Natural killer cell treated with Interleukin-12 subunit alpha and Interleukin-12 subunit beta and Interleukin-15 and Interleukin-18, amount 100 ng/mL, for 72 hours (primary cell): ENCODE data around the gene BOC. TPM values are rescaled to one million over a fixed set of nuclear protein-coding genes. Genes with fewer than 3 reads are reported as not detected.

Experiments used
- ATAC-seq, 2 donors: fragments of 150-1000 bp; cut with Tn5 transposase in 1 of 2; sonication (Bioruptor Pico), chemical (Tn5 transposase) in 1 of 2; 2 replicates each; pipeline ENCODE4 v1.10.0; 2021
- DNase-seq: peaks from one replicate; pipeline ENCODE4 v3.0.0; 2022; ENCODE audit warnings: low spot score
- H3K27ac Mint-ChIP-seq, 2 donors: 1 replicate in 1 of 2; 2 replicates in 1 of 2; pipeline ENCODE4 v1.8.0; 2022; ENCODE audit warnings: mixed read lengths in 2 of 2, mild to moderate bottlenecking in 1 of 2, moderate library complexity in 1 of 2
- H3K27me3 Mint-ChIP-seq, 2 donors: 1 replicate in 1 of 2; 2 replicates in 1 of 2; pipeline ENCODE4 v1.8.0; 2022; ENCODE audit warnings: mixed read lengths in 2 of 2
- H3K36me3 Mint-ChIP-seq: one replicate; pipeline ENCODE4 v1.8.0; 2022; ENCODE audit warnings: mixed read lengths
- H3K4me1 Mint-ChIP-seq, 2 donors: 1 replicate in 1 of 2; 2 replicates in 1 of 2; pipeline ENCODE4 v1.8.0; 2022; ENCODE audit warnings: low read depth in 2 of 2, mixed read lengths in 2 of 2, mild to moderate bottlenecking in 1 of 2
- H3K4me3 Mint-ChIP-seq: one replicate; pipeline ENCODE4 v1.8.0; 2022; ENCODE audit warnings: mixed read lengths
- H3K9me3 Mint-ChIP-seq: 2 replicates; pipeline ENCODE4 v1.8.0; 2022; ENCODE audit warnings: mixed read lengths
- total RNA-seq, 2 donors: library from RNA; stranded (reverse); gene quantifications; one replicate each; pipeline ENCODE4 v1.2.3, GENCODE V29; 2022

Gene BOC
- total RNA-seq, 2 donors from 2014 or later: 1.5 TPM; not detected in 1

- Mint-ChIP-seq H3K9me3 (no peaks in the 10 kb centered on the region), H3K27ac (no peak overlapping the region), H3K4me1 (no peaks in the 10 kb centered on the region), H3K27me3 (peaks cover 12 to 16% of the 10 kb centered on the region in 2 donors), H3K36me3 (no peaks in the 10 kb centered on the region), H3K4me3 (no peak overlapping the region)
- no peak for DNase-seq
- no peak for ATAC-seq
Observed at GRCh38 chr3:113266738-113267137, 55.4 kb downstream of the BOC start.

GRCh38 chr3:113268311-113268710 lies 57.0 kb downstream of the BOC start:
- no peak for ATAC-seq
- Mint-ChIP-seq H3K27ac (no peak overlapping the region), H3K4me3 (no peak overlapping the region), H3K4me1 (no peaks in the 10 kb centered on the region), H3K36me3 (no peaks in the 10 kb centered on the region), H3K9me3 (no peaks in the 10 kb centered on the region), H3K27me3 (peaks cover 7% of the 10 kb centered on the region in 2 donors)
- no peak for DNase-seq

DNA sequence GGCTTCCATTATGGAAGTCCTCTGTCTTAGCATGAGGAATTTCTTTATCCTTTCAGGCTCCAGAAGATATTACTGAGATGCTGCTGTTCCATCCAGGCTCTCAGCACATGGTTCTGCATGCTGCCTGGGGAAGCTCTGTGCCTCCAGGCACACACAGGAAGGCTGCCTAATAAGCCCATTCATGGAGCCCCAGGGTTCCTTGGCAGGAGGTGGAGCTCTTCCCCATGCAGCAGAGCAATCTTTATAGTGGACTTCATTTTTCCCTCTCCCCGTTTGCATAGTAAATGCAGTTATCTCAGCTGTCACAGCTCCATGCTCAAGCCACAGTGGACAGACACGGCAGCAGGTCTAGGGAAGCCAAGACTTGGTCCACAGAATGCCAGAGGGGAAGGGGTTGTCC lies 57.6 kb downstream of the BOC start:
- Mint-ChIP-seq H3K4me1 (no peaks in the 10 kb centered on the region), H3K27me3 (peaks cover 7% of the 10 kb centered on the region in 2 donors), H3K36me3 (no peaks in the 10 kb centered on the region), H3K4me3 (no peak overlapping the region), H3K27ac (no peak overlapping the region), H3K9me3 (no peaks in the 10 kb centered on the region)
- no peak for DNase-seq
- no peak for ATAC-seq

DNA sequence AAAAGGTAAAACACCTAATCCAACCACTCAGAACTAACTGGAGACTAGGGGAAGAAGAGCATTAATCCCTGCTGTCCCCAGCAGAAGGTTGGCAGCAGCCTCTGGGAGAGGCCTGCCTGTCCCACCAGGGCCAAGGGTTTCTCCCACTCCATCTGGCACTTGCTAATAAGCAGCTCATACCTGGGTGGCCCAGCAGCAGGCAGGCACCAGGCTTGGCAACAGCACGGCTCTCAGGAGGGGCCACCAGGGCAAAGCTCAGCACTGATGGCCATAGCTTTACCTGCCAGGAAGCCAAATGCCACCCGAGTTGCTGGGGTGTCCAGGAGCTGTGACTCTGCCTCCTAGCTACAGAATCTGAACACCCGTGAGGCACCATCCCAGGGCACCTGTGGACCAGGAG lies 58.3 kb downstream of the BOC start:
- Mint-ChIP-seq H3K36me3 (no peaks in the 10 kb centered on the region), H3K27me3 (peaks cover 7% of the 10 kb centered on the region in 2 donors), H3K4me3 (no peak overlapping the region), H3K9me3 (no peaks in the 10 kb centered on the region), H3K4me1 (no peaks in the 10 kb centered on the region), H3K27ac (no peak overlapping the region)
- DNase-seq: no peak
- no peak for ATAC-seq

GRCh38 chr3:113270068-113270467 lies 58.7 kb downstream of the BOC start:
- Mint-ChIP-seq H3K4me1 (no peaks in the 10 kb centered on the region), H3K9me3 (no peaks in the 10 kb centered on the region), H3K36me3 (no peaks in the 10 kb centered on the region)

DNA sequence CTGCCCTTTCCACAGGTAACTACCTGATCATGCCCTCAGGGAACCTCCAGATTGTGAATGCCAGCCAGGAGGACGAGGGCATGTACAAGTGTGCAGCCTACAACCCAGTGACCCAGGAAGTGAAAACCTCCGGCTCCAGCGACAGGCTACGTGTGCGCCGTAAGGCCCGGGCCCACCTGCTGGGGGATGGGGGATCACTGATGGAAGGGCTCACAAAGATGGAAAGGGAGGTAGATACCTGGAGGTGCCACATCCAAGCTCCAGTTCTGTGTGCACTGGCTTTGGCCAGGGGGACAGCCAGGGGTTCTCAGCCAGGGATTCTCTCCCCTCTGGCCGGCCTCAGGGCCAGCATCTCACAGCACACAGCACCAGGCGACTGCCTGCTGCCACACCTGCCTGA lies 59.4 kb downstream of the BOC start:
- no peak overlapping the region for H3K4me3 Mint-ChIP-seq
- no peaks in the 10 kb centered on the region for H3K36me3 Mint-ChIP-seq
- peaks cover under 1% of the 10 kb centered on the region in 2 donors for H3K4me1 Mint-ChIP-seq
- H3K27me3 Mint-ChIP-seq: peaks cover 7% of the 10 kb centered on the region in 2 donors
- DNase-seq (no peak), ATAC-seq (no peak)
- no peaks in the 10 kb centered on the region for H3K9me3 Mint-ChIP-seq
- H3K27ac Mint-ChIP-seq: no peak overlapping the region

More at GRCh38 chr3:113270068-113270467, 58.7 kb downstream of the BOC start:
- Mint-ChIP-seq H3K27me3 (peaks cover 7% of the 10 kb centered on the region in 2 donors), H3K27ac (no peak overlapping the region), H3K4me3 (no peak overlapping the region)
- no peak for ATAC-seq
- no peak for DNase-seq

GRCh38 chr3:113271189-113271588 lies 59.8 kb downstream of the BOC start:
- ATAC-seq (no peak), DNase-seq (no peak)
- no peak overlapping the region for H3K4me3 Mint-ChIP-seq
- peaks cover 5% of the 10 kb centered on the region in 2 donors for H3K4me1 Mint-ChIP-seq
- H3K9me3 Mint-ChIP-seq: no peaks in the 10 kb centered on the region
- H3K36me3 Mint-ChIP-seq: no peaks in the 10 kb centered on the region
- H3K27me3 Mint-ChIP-seq: peaks cover 7% of the 10 kb centered on the region in 2 donors
- no peak overlapping the region for H3K27ac Mint-ChIP-seq

- H3K9me3 Mint-ChIP-seq: no peaks in the 10 kb centered on the region
- DNase-seq (no peak), ATAC-seq (no peak)
- H3K36me3 Mint-ChIP-seq: no peaks in the 10 kb centered on the region
- H3K4me3 Mint-ChIP-seq: no peak overlapping the region
- H3K27ac Mint-ChIP-seq: peak overlapping the region in 1 of 2 donors; percentile 48
- H3K4me1 Mint-ChIP-seq: peaks cover 5 to 7% of the 10 kb centered on the region in 2 donors
- peaks cover 7% of the 10 kb centered on the region in 2 donors for H3K27me3 Mint-ChIP-seq
Observed at GRCh38 chr3:113271594-113272384, 60.4 kb downstream of the BOC start.

DNA sequence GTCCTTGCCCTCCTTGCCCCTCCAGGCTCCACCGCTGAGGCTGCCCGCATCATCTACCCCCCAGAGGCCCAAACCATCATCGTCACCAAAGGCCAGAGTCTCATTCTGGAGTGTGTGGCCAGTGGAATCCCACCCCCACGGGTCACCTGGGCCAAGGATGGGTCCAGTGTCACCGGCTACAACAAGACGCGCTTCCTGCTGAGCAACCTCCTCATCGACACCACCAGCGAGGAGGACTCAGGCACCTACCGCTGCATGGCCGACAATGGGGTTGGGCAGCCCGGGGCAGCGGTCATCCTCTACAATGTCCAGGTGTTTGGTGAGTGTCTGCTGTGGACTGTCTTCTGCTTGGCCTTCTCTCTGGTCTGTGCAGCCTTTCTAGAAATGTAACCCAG lies 61.0 kb downstream of the BOC start:
- H3K27ac Mint-ChIP-seq: peak overlapping the region in 1 of 2 donors; percentile 48
- no peak for ATAC-seq

DNA sequence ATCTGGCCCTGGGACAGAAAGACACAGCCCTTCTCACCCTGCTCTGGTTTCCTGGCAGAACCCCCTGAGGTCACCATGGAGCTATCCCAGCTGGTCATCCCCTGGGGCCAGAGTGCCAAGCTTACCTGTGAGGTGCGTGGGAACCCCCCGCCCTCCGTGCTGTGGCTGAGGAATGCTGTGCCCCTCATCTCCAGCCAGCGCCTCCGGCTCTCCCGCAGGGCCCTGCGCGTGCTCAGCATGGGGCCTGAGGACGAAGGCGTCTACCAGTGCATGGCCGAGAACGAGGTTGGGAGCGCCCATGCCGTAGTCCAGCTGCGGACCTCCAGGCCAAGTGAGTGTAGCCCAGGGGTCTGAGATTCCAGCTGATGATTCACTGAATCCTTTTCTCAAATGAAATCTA lies 61.7 kb downstream of the BOC start:
- Mint-ChIP-seq H3K4me3 (no peak overlapping the region), H3K27ac (no peak overlapping the region), H3K27me3 (peaks cover 4 to 7% of the 10 kb centered on the region in 2 donors), H3K36me3 (no peaks in the 10 kb centered on the region), H3K4me1 (peaks cover 5 to 12% of the 10 kb centered on the region in 2 donors), H3K9me3 (no peaks in the 10 kb centered on the region)
- no peak for DNase-seq
- no peak for ATAC-seq

More for the DNA sequence above, 61.0 kb downstream of the BOC start:
- no peaks in the 10 kb centered on the region for H3K9me3 Mint-ChIP-seq
- peaks cover 5 to 10% of the 10 kb centered on the region in 2 donors for H3K4me1 Mint-ChIP-seq
- no peak for DNase-seq
- no peak overlapping the region for H3K4me3 Mint-ChIP-seq
- H3K36me3 Mint-ChIP-seq: no peaks in the 10 kb centered on the region
- peaks cover 7% of the 10 kb centered on the region in 2 donors for H3K27me3 Mint-ChIP-seq

GRCh38 chr3:113273604-113274378 lies 62.4 kb downstream of the BOC start:
- H3K4me3 Mint-ChIP-seq: no peak overlapping the region
- no peaks in the 10 kb centered on the region for H3K36me3 Mint-ChIP-seq
- peaks cover 5 to 12% of the 10 kb centered on the region in 2 donors for H3K4me1 Mint-ChIP-seq
- ATAC-seq (no peak), DNase-seq (no peak)
- H3K27ac Mint-ChIP-seq: no peak overlapping the region
- no peaks in the 10 kb centered on the region for H3K9me3 Mint-ChIP-seq
- H3K27me3 Mint-ChIP-seq: peaks cover 0 to 3% of the 10 kb centered on the region in 2 donors

DNA sequence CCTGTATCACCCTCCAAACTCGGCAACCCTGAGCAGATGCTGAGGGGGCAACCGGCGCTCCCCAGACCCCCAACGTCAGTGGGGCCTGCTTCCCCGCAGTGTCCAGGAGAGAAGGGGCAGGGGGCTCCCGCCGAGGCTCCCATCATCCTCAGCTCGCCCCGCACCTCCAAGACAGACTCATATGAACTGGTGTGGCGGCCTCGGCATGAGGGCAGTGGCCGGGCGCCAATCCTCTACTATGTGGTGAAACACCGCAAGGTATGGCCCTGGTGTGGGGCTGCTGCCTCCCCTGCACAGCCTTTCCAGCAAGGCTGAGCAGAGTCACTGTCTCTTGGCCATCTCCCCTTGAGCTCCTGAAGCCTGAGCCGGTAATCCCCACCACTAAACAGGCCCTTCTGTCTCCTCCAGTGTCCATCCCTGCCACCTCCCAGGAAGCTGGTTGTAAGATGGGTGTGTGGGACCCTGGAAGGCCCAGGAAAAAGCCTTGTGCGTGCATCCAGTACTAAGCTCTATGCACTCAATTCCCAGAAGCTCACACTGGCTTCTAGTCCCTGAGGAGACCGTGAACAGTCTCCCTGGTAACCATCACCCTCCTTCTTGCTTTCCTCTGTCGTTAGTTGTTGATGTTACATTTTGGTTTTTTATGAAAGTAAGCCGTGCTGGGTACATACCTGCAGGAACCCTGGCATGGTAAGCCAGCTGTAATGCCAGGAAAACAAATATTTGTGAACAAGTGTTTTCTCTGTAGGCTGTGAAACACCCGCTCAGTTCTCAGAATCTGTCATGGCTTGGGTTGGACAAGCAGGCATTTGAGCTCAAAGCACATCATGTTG lies 63.3 kb downstream of the BOC start:
- no peaks in the 10 kb centered on the region for H3K9me3 Mint-ChIP-seq
- no peak for ATAC-seq

GRCh38 chr3:113275258-113275556 lies 63.9 kb downstream of the BOC start:
- no peak overlapping the region for H3K27ac Mint-ChIP-seq
- peaks cover 5 to 12% of the 10 kb centered on the region in 2 donors for H3K4me1 Mint-ChIP-seq
- no peaks in the 10 kb centered on the region for H3K36me3 Mint-ChIP-seq
- H3K9me3 Mint-ChIP-seq: no peaks in the 10 kb centered on the region
- DNase-seq (no peak), ATAC-seq (no peak)
- H3K27me3 Mint-ChIP-seq: no peaks in the 10 kb centered on the region
- H3K4me3 Mint-ChIP-seq: no peak overlapping the region

More for the DNA sequence above, 63.3 kb downstream of the BOC start:
- Mint-ChIP-seq H3K4me3 (no peak overlapping the region), H3K27ac (no peak overlapping the region), H3K27me3 (no peaks in the 10 kb centered on the region), H3K36me3 (no peaks in the 10 kb centered on the region), H3K4me1 (peaks cover 5 to 12% of the 10 kb centered on the region in 2 donors)
- DNase-seq: no peak

DNA sequence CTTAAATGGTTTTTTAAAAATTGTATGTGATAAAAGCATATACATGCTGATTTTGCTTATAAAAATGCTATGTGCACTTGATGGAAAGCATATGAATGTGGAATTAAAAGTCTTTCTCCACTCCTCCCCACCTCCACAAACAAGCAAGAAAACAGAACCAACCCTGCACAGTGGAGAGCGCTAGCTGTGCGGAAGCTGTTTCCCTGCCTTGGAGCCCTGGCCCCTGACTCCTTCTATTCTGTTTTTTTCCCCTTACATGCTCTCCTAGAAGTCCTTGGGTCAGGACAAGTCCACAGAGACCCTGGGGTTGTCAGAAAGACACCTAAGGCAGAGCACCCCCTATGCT lies 64.2 kb downstream of the BOC start:
- no peaks in the 10 kb centered on the region for H3K9me3 Mint-ChIP-seq
- DNase-seq (no peak), ATAC-seq (no peak)
- peaks cover 5 to 12% of the 10 kb centered on the region in 2 donors for H3K4me1 Mint-ChIP-seq
- no peaks in the 10 kb centered on the region for H3K36me3 Mint-ChIP-seq
- H3K4me3 Mint-ChIP-seq: no peak overlapping the region
- H3K27me3 Mint-ChIP-seq: no peaks in the 10 kb centered on the region
- peak overlapping the region; percentile 49 to 90 for H3K27ac Mint-ChIP-seq
